GM12872 (cell line): ENCODE data around the gene ITGAE.

Experiments
- CTCF ChIP-seq: IDR thresholded peaks from 3 replicates; pipeline ENCODE4 v1.5.1; 2011; ENCODE audit warnings: low read depth, mild to moderate bottlenecking, low read length, moderate library complexity; ENCODE audit not compliant: insufficient read depth

The ITGAE gene

GRCh38 chr17:3780986-3781385 lies 20.0 kb downstream of the ITGAE start:
- no peak for TF ChIP-seq CTCF

DNA sequence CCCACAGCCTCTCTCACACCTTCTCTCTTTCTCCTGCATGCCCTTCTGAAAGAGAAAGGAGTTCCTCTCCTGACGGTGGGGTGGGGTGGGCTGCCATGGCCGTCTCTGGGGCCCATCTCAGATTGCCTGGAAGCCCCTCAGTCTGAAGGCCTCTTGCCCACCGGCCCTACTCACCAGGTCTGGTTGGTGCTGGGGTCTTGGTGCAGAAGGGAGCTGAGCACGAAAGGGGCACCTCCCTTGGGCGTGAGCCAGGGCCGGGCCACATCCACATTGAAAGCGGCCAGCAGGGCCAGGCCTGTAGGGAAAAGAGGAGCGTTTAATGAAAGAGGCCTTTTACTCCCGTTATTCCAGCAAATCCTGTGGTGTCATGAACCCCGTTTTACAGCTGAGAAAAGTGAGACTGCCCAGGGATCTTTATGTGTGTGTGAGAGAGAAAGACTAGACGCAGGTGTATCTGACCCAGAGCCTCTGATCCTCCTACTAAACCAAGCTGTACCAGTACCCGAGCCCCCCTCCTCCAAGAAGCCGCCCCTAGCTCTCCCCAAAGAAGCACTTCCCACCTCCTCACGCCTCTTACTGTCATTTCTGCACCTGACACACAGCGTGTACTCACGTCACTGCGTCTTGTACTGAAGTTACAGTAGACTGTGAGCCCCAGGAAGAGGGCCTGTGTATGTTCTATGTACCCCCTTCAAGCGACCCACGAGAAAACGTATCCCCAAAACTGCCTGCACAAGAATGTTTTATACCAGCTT lies 23.4 kb downstream of the ITGAE start:
- TF ChIP-seq CTCF = no peak

DNA sequence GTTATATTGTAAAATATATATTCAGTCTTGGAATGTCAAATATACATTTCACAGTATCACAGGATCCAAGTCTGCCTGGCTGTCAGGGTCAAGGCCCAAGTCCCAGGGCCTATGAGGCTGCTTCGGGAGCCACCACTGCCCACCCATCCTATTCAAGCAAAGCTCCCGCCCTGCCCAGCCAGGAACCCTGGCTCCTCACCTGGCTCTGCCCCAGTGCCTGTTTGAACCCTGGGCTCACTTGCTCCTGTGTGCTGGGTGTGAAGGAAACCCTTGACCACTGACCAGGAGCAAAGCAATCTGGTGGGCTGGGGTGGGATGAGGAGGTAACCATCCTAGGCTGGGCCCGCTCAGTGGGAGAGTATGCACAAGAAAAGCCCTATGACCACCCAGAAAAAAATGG lies 27.0 kb downstream of the ITGAE start:
- no peak for TF ChIP-seq CTCF

GRCh38 chr17:3773511-3773910 lies 27.5 kb downstream of the ITGAE start:
- no peak for TF ChIP-seq CTCF

DNA sequence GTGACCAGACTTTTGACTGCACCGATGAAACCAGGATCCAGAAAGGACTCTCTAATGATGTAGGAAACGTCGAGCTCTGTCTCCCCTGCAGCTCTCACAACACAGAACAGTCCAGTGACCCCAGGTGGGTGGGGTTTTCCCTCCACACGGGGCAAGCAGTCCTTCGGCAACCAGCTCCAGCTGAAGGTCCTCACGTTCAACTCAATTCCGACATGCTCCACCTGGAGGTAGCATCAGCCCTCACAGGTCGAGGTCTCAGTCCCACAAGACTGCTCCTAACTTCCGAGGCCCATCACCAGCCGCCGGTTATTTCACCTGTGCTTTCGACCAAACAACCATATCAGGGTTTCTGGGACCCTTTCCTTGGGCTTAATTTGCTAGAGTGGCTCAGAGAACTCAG lies 28.2 kb downstream of the ITGAE start:
- no peak for TF ChIP-seq CTCF

DNA sequence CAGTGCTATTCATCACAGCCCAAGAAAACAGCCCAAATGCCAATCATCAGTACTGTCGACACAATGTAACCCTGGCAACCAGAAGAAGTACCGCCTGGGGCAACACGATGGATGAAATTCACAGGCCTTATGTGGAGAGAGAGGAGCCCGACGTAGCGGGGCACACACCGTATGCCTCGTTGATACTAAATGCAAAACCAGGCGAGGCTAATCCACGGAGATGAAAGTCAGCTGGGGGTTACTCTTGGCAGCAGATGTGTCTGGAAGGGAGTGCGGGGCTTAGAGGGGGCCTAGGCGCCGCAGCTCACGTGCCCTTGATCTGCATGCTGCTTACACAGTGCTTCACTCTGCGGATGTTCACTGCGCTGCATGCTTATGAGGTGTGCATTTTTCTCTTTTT lies 29.8 kb downstream of the ITGAE start:
- TF ChIP-seq CTCF = no peak

- no peak for TF ChIP-seq CTCF
These were observed 30.5 kb downstream of the ITGAE start for GRCh38 chr17:3770466-3770865.
